Prostate gland (tissue), 2 donors: ENCODE data around the gene HUNK.
"Not testable (repeated sequence)": the region's sequence is repeated elsewhere in the genome, so short reads cannot be mapped to it uniquely, and the experiment has no call there.

Experiments
- POLR2AphosphoS5 ChIP-seq: sonication (generic); formaldehyde crosslinking; IDR thresholded peaks from one replicate; pipeline ENCODE4 v1.6.1; 2017; ENCODE audit warnings: antibody characterized with exemption
- TF ChIP-seq, protein P1 (sequence below), 4 experiments: fragments of 200-600 bp in 2 of 4; fragments of 450-650 bp in 2 of 4; sonication (generic) in 2 of 4; IDR thresholded peaks; 1 replicate in 3 of 4; 2 replicates in 1 of 4; pipeline ENCODE4 v1.5.1; 2016 to 2019; ENCODE audit warnings: antibody characterized with exemption in 4 of 4, mild to moderate bottlenecking in 2 of 4, moderate library complexity in 2 of 4

- not testable (repeated sequence) for TF ChIP-seq POLR2AphosphoS5
- TF ChIP-seq, protein P1, sequence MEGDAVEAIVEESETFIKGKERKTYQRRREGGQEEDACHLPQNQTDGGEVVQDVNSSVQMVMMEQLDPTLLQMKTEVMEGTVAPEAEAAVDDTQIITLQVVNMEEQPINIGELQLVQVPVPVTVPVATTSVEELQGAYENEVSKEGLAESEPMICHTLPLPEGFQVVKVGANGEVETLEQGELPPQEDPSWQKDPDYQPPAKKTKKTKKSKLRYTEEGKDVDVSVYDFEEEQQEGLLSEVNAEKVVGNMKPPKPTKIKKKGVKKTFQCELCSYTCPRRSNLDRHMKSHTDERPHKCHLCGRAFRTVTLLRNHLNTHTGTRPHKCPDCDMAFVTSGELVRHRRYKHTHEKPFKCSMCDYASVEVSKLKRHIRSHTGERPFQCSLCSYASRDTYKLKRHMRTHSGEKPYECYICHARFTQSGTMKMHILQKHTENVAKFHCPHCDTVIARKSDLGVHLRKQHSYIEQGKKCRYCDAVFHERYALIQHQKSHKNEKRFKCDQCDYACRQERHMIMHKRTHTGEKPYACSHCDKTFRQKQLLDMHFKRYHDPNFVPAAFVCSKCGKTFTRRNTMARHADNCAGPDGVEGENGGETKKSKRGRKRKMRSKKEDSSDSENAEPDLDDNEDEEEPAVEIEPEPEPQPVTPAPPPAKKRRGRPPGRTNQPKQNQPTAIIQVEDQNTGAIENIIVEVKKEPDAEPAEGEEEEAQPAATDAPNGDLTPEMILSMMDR (IDR thresholded peaks at IDR 0.05): not testable (repeated sequence)
Measured at GRCh38 chr21:31857631-31858030, 15.2 kb upstream of the HUNK start.
